Peyer's patch (tissue), 4 donors: ENCODE results near the gene SEPTIN5. TPM values are rescaled to one million over a fixed set of nuclear protein-coding genes. Genes with fewer than 3 reads are reported as not detected.

ENCODE experiments used
- DNase-seq, 3 donors: peaks; one replicate each; pipeline ENCODE4 v3.0.0-alpha.2; 2017 to 2019
- H3K27ac ChIP-seq, 4 donors: fragments of 200-600 bp; sonication (generic); one replicate each; pipeline ENCODE4 v1.5.1; 2016 to 2019
- H3K27me3 ChIP-seq, 2 donors: fragments of 200-600 bp; sonication (generic); one replicate each; pipeline ENCODE4 v1.5.1; 2019
- H3K36me3 ChIP-seq, 3 donors: fragments of 200-600 bp; sonication (generic); one replicate each; pipeline ENCODE4 v1.5.1; 2016 to 2019
- H3K4me1 ChIP-seq, 4 donors: fragments of 200-600 bp; sonication (generic); one replicate each; pipeline ENCODE4 v1.5.1; 2016 to 2019
- H3K4me3 ChIP-seq, 4 donors: fragments of 200-600 bp; sonication (generic); 1 replicate in 3 of 4; 2 replicates in 1 of 4; pipeline ENCODE4 v1.5.1; 2016 to 2019; ENCODE audit warnings: mild to moderate bottlenecking in 1 of 4
- H3K9me3 ChIP-seq, 4 donors: fragments of 200-600 bp; sonication (generic); one replicate each; pipeline ENCODE4 v1.5.1; 2016 to 2019; ENCODE audit warnings: mild to moderate bottlenecking in 1 of 4
- CTCF ChIP-seq, 6 experiments: fragments of 450-650 bp in 4 of 6; fragments of 200-600 bp in 2 of 6; sonication (generic) in 1 of 6; IDR thresholded peaks; one replicate each; pipeline ENCODE4 v1.5.1; 2017 to 2019; ENCODE audit warnings: antibody characterized with exemption in 6 of 6, mild to moderate bottlenecking in 3 of 6, moderate library complexity in 1 of 6
- POLR2A ChIP-seq, 2 donors: fragments of 450-650 bp; IDR thresholded peaks; one replicate each; pipeline ENCODE4 v1.5.1; 2017; ENCODE audit warnings: antibody characterized with exemption in 2 of 2, mild to moderate bottlenecking in 2 of 2, moderate library complexity in 2 of 2
- total RNA-seq, 4 donors: library from RNA; depleted of rRNA; stranded (reverse); fragments of >200 nt; gene quantifications; one replicate each; pipeline ENCODE4 v1.1.0, GENCODE V29; 2016

SEPTIN5 gene
- total RNA-seq, 4 donors from 2014 or later, result 2.8 to 20.6 (median 5.0) TPM

GRCh38 chr22:19717181-19717580, 2.9 kb downstream of the SEPTIN5 start:
- Histone ChIP-seq H3K27me3 (peaks cover 0 to 21% of the 10 kb centered on the region in 2 donors), H3K36me3 (no peaks in the 10 kb centered on the region), H3K27ac (no peak overlapping the region), H3K9me3 (no peaks in the 10 kb centered on the region), H3K4me1 (peaks cover 4 to 32% (median 9%) of the 10 kb centered on the region in 4 donors), H3K4me3 (no peak overlapping the region)
- DNase-seq, result no peak
- no peak for TF ChIP-seq POLR2A (IDR thresholded peaks at IDR 0.05)
- TF ChIP-seq CTCF (IDR thresholded peaks at IDR 0.05), result no peak

GRCh38 chr22:19717691-19718455, 3.6 kb downstream of the SEPTIN5 start:
- TF ChIP-seq POLR2A (IDR thresholded peaks at IDR 0.05) (no peak), CTCF (IDR thresholded peaks at IDR 0.05) (peak; percentile 89 to 97 (median 93))
- Histone ChIP-seq H3K9me3 (no peaks in the 10 kb centered on the region), H3K4me1 (peaks cover 4 to 35% (median 9%) of the 10 kb centered on the region in 4 donors), H3K27ac (peak overlapping the region in 3 of 4 donors; percentile 10 to 35 (median 25)), H3K36me3 (no peaks in the 10 kb centered on the region), H3K27me3 (peaks cover 0 to 22% of the 10 kb centered on the region in 2 donors), H3K4me3 (peak overlapping the region; percentile 48 to 73 (median 65))
- DNase-seq, result peak; percentile 57 to 84 (median 82)

- H3K9me3 ChIP-seq, result no peaks in the 10 kb centered on the region
- no peak for DNase-seq
- peaks cover 4 to 42% (median 12%) of the 10 kb centered on the region in 4 donors for H3K4me1 ChIP-seq
- TF ChIP-seq POLR2A (IDR thresholded peaks at IDR 0.05) (no peak), CTCF (IDR thresholded peaks at IDR 0.05) (no peak)
- H3K27ac ChIP-seq, result peak overlapping the region in 3 of 4 donors; percentile 10 to 35 (median 25)
- H3K36me3 ChIP-seq, result no peaks in the 10 kb centered on the region
- H3K27me3 ChIP-seq, result peaks cover 0 to 28% of the 10 kb centered on the region in 2 donors
- H3K4me3 ChIP-seq, result peak overlapping the region; percentile 48 to 73 (median 65)
These were observed 4.2 kb downstream of the SEPTIN5 start for GRCh38 chr22:19718456-19719049.

- Histone ChIP-seq H3K27ac (peak overlapping the region in 2 of 4 donors; percentile 10 to 25), H3K4me1 (peaks cover 4 to 43% (median 15%) of the 10 kb centered on the region in 4 donors), H3K36me3 (no peaks in the 10 kb centered on the region), H3K9me3 (no peaks in the 10 kb centered on the region), H3K4me3 (peak overlapping the region; percentile 48 to 73 (median 65)), H3K27me3 (peaks cover 0 to 27% of the 10 kb centered on the region in 2 donors)
- TF ChIP-seq CTCF (IDR thresholded peaks at IDR 0.05) (no peak), POLR2A (IDR thresholded peaks at IDR 0.05) (no peak)
- no peak for DNase-seq
These were observed 4.8 kb downstream of the SEPTIN5 start for GRCh38 chr22:19719050-19719482.

GRCh38 chr22:19719488-19720021, 5.3 kb downstream of the SEPTIN5 start:
- TF ChIP-seq POLR2A (IDR thresholded peaks at IDR 0.05) (no peak), CTCF (IDR thresholded peaks at IDR 0.05) (no peak)
- no peaks in the 10 kb centered on the region for H3K9me3 ChIP-seq
- DNase-seq, result no peak
- no peak overlapping the region for H3K4me3 ChIP-seq
- H3K4me1 ChIP-seq, result peaks cover 4 to 42% (median 16%) of the 10 kb centered on the region in 4 donors
- peaks cover 0 to 26% of the 10 kb centered on the region in 2 donors for H3K27me3 ChIP-seq
- no peak overlapping the region for H3K27ac ChIP-seq
- H3K36me3 ChIP-seq, result no peaks in the 10 kb centered on the region
